Breast epithelium (tissue), 4 donors: Measurements from ENCODE around the gene PNPLA6. TPM values are rescaled to one million over a fixed set of nuclear protein-coding genes. Genes with fewer than 3 reads are reported as not detected.

Source experiments
- DNase-seq, 2 donors: peaks; one replicate each; pipeline ENCODE4 v3.0.0-alpha.2; 2019; ENCODE audit warnings: low spot score in 2 of 2
- H3K27ac ChIP-seq, 2 donors: fragments of 200-600 bp; sonication (generic) in 1 of 2; one replicate each; pipeline ENCODE4 v1.5.1; 2016 to 2019; ENCODE audit warnings: mild to moderate bottlenecking in 1 of 2
- H3K27me3 ChIP-seq, 2 donors: fragments of 200-600 bp; sonication (generic) in 1 of 2; one replicate each; pipeline versions ENCODE4 v1.5.1 to v1.6.0; 2017 to 2019; ENCODE audit warnings: control low read depth in 1 of 2, mild to moderate bottlenecking in 1 of 2
- H3K36me3 ChIP-seq: fragments of 200-600 bp; one replicate; pipeline ENCODE4 v1.5.1; 2019
- H3K4me1 ChIP-seq, 2 donors: fragments of 200-600 bp; sonication (generic); one replicate each; pipeline ENCODE4 v1.5.1; 2016 to 2019; ENCODE audit warnings: control low read depth in 1 of 2
- H3K4me3 ChIP-seq, 3 donors: fragments of 200-600 bp; sonication (generic); 1 replicate in 2 of 3; 2 replicates in 1 of 3; pipeline ENCODE4 v1.5.1; 2016 to 2019; ENCODE audit warnings: mild to moderate bottlenecking in 3 of 3, moderate library complexity in 2 of 3
- H3K9me3 ChIP-seq, 2 donors: fragments of 200-600 bp; sonication (generic) in 1 of 2; one replicate each; pipeline ENCODE4 v1.5.1; 2016 to 2019; ENCODE audit warnings: control low read depth in 1 of 2
- CTCF ChIP-seq, 3 donors: fragments of 450-650 bp; IDR thresholded peaks; one replicate each; pipeline ENCODE4 v1.5.1; 2016 to 2017; ENCODE audit warnings: antibody characterized with exemption in 3 of 3, mild to moderate bottlenecking in 3 of 3, moderate library complexity in 3 of 3
- POLR2A ChIP-seq: fragments of 450-650 bp; IDR thresholded peaks from one replicate; pipeline ENCODE4 v1.6.1; 2016; ENCODE audit warnings: antibody characterized with exemption, mild to moderate bottlenecking, moderate library complexity
- POLR2AphosphoS5 ChIP-seq, 3 donors: sonication (generic); formaldehyde crosslinking; IDR thresholded peaks; one replicate each; pipeline ENCODE4 v1.6.1; 2017; ENCODE audit warnings: antibody characterized with exemption in 3 of 3
- intact Hi-C: fragments of 100-400 bp; cut with DNase I; formaldehyde crosslinking; loops from one replicate; pipeline ENCODE4 v1.15.1; 2023; ENCODE audit warnings: low total_unique reads
- total RNA-seq, 3 donors: library from RNA; depleted of rRNA; stranded (reverse); fragments of >200 nt; gene quantifications; one replicate each; pipeline ENCODE4 v1.1.0, GENCODE V29; 2016

Gene PNPLA6
- total RNA-seq, result 10 to 100 TPM; 35.8 to 56.4 (median 45.8) TPM

GRCh38 chr19:7535047-7535997 is at the start of gene PNPLA6:
PNPLA6 (plus strand) TSS chr19:7535717; CDS start chr19:7535789, 72 bp downstream.
- TF ChIP-seq POLR2A (peak; percentile 16), POLR2AphosphoS5 (IDR thresholded peaks at IDR 0.05) (peak; percentile 86 to 89 (median 88)), CTCF (IDR thresholded peaks at IDR 0.05) (no peak)
- Histone ChIP-seq H3K36me3 (no peaks in the 10 kb centered on the region), H3K27me3 (no peaks in the 10 kb centered on the region), H3K27ac (peak within 1 kb of the TSS; percentile 89 to 94), H3K9me3 (no peaks in the 10 kb centered on the region), H3K4me1 (peaks cover 0 to 3% of the 10 kb centered on the region in 2 donors), H3K4me3 (peak within 1 kb of the TSS; percentile 85 to 87 (median 86))
- intact Hi-C loops, result no loop called here
- peak; percentile 94 to 95 for DNase-seq

- no peak for DNase-seq
- intact Hi-C loops, result no loop called here
- no peak overlapping the region for H3K4me3 ChIP-seq
- TF ChIP-seq POLR2A (no peak), CTCF (IDR thresholded peaks at IDR 0.05) (no peak)
- H3K4me1 ChIP-seq, result peaks cover 0 to 6% of the 10 kb centered on the region in 2 donors
- no peaks in the 10 kb centered on the region for H3K27me3 ChIP-seq
- no peak overlapping the region for H3K27ac ChIP-seq
- no peaks in the 10 kb centered on the region for H3K36me3 ChIP-seq
- H3K9me3 ChIP-seq, result no peaks in the 10 kb centered on the region
Measured at GRCh38 chr19:7486923-7487322, 48.6 kb upstream of the PNPLA6 start.

- intact Hi-C loops, result no loop called here
- H3K27ac ChIP-seq, result peak within 1 kb of the TSS; percentile 90 to 95
- TF ChIP-seq CTCF (IDR thresholded peaks at IDR 0.05) (no peak), POLR2A (peak; percentile 16), POLR2AphosphoS5 (IDR thresholded peaks at IDR 0.05) (peak; percentile 50 to 94 (median 81))
- DNase-seq, result peak; percentile 82 to 90
- peaks cover 0 to 6% of the 10 kb centered on the region in 2 donors for H3K4me1 ChIP-seq
- H3K27me3 ChIP-seq, result no peaks in the 10 kb centered on the region
- H3K36me3 ChIP-seq, result no peaks in the 10 kb centered on the region
- no peaks in the 10 kb centered on the region for H3K9me3 ChIP-seq
- peak within 1 kb of the TSS; percentile 65 to 75 (median 67) for H3K4me3 ChIP-seq
Measured at GRCh38 chr19:7488736-7489353, 46.7 kb upstream of the PNPLA6 start, which contains the start of gene PEX11G. PEX11G (minus strand) TSS chr19:7489035; CDS start chr19:7489010, 25 bp downstream.

GRCh38 chr19:7489609-7490044 is 45.9 kb upstream of the PNPLA6 start:
- no peak for DNase-seq
- peak overlapping the region in 1 of 2 donors; percentile 95 for H3K27ac ChIP-seq
- TF ChIP-seq CTCF (IDR thresholded peaks at IDR 0.05), result no peak
- TF ChIP-seq POLR2AphosphoS5 (IDR thresholded peaks at IDR 0.05), result no peak
- no peak for TF ChIP-seq POLR2A

More at GRCh38 chr19:7489609-7490044, 45.9 kb upstream of the PNPLA6 start:
- H3K4me3 ChIP-seq, result peak overlapping the region in 2 of 3 donors; percentile 65 to 75
- no peaks in the 10 kb centered on the region for H3K9me3 ChIP-seq
- H3K4me1 ChIP-seq, result peaks cover 0 to 6% of the 10 kb centered on the region in 2 donors
- intact Hi-C loops, result no loop called here
- no peaks in the 10 kb centered on the region for H3K36me3 ChIP-seq
- no peaks in the 10 kb centered on the region for H3K27me3 ChIP-seq
